ENCODE results near the gene GRAMD4.

- TF ChIP-seq EZH2phosphoT487 (IDR thresholded peaks at IDR 0.05; ENCODE audit: low read depth, severe bottlenecking, unreplicated experiment) (no peak), CTCF (IDR thresholded peaks at IDR 0.05; ENCODE audit: poor library complexity) (peak; percentile 17)
Observed at GRCh38 chr22:46635756-46636155, 15.6 kb downstream of the GRAMD4 start.
